Smooth muscle cell (in vitro differentiated cells): ENCODE measurements around the gene ADAMTS2. TPM values are rescaled to one million over a fixed set of nuclear protein-coding genes. Genes with fewer than 3 reads are reported as not detected.

ENCODE experiments used
- DNase-seq: peaks from one replicate; lab custom pipeline; 2025; ENCODE audit not compliant: unreplicated experiment; lab: John Stamatoyannopoulos, UW
- H2AFZ ChIP-seq: fragments of 200-600 bp; sonication (generic); 2 replicates; pipeline ENCODE4 v1.6.0; 2016; ENCODE audit warnings: antibody characterized with exemption, low read depth, mild to moderate bottlenecking
- H3F3A ChIP-seq: fragments of 200-600 bp; sonication (generic); 2 replicates; pipeline ENCODE4 v1.6.0; 2017; ENCODE audit warnings: antibody characterized with exemption, low read depth
- H3K27ac ChIP-seq: fragments of 200-600 bp; sonication (generic); 2 replicates; pipeline ENCODE4 v1.5.1; 2016; ENCODE audit warnings: low read depth, mild to moderate bottlenecking
- H3K27me3 ChIP-seq: fragments of 200-600 bp; sonication (generic); 2 replicates; pipeline ENCODE4 v1.6.1; 2016; ENCODE audit warnings: low read depth, mild to moderate bottlenecking
- H3K36me3 ChIP-seq: fragments of 200-600 bp; sonication (generic); 2 replicates; pipeline ENCODE4 v1.5.1; 2016; ENCODE audit warnings: low read depth
- H3K4me1 ChIP-seq: fragments of 200-600 bp; sonication (generic); 2 replicates; pipeline ENCODE4 v1.5.1; 2016; ENCODE audit warnings: low read depth
- H3K4me2 ChIP-seq: fragments of 200-600 bp; sonication (generic); 2 replicates; pipeline ENCODE4 v1.6.0; 2016; ENCODE audit warnings: mild to moderate bottlenecking
- H3K4me3 ChIP-seq: fragments of 200-600 bp; sonication (generic); 2 replicates; pipeline ENCODE4 v1.5.1; 2016; ENCODE audit warnings: mild to moderate bottlenecking
- H3K79me2 ChIP-seq: fragments of 200-600 bp; sonication (generic); 2 replicates; pipeline ENCODE4 v1.6.0; 2016; ENCODE audit warnings: low read depth, mild to moderate bottlenecking
- H3K9ac ChIP-seq: fragments of 200-600 bp; sonication (generic); 2 replicates; pipeline ENCODE4 v1.6.0; 2016; ENCODE audit warnings: low read depth
- H3K9me3 ChIP-seq: fragments of 200-600 bp; sonication (generic); replicated peaks from 2 replicates; pipeline ENCODE4 v1.5.1; 2016; ENCODE audit warnings: low read depth
- H4K20me1 ChIP-seq: fragments of 200-600 bp; sonication (generic); 2 replicates; pipeline ENCODE4 v1.6.0; 2016; ENCODE audit warnings: low read depth
- WGBS: methylation state at CpG from one replicate; pipeline ENCODE4 v1.1.7; 2016; ENCODE audit warnings: low lambda C conversion rate; 5-methylcytosine and 5-hydroxymethylcytosine counted together
- polyA plus RNA-seq: library from polyadenylated mRNA; unstranded; fragments of >200 nt; fragmentation: Nextera tagmentation; extraction: Ambion mirVana; gene quantifications from 2 replicates; pipeline ENCODE4 v1.2.1, GENCODE V29; 2016
- total RNA-seq: library from RNA; depleted of rRNA; stranded (reverse); fragments of >200 nt; gene quantifications from 2 replicates; pipeline ENCODE4 v1.2.3, GENCODE V29; 2014
- TF ChIP-seq, protein P1 (sequence below): fragments of 200-600 bp; sonication (generic); IDR thresholded peaks from 2 replicates; pipeline ENCODE4 v1.5.1; 2017; ENCODE audit warnings: borderline replicate concordance, mild to moderate bottlenecking, antibody characterized with exemption; ENCODE audit not compliant: insufficient read depth, poor library complexity, severe bottlenecking

Gene ADAMTS2
- total and polyA plus RNA-seq, 2 experiments from 2014 or later: 22.8 to 37.5 TPM

DNA sequence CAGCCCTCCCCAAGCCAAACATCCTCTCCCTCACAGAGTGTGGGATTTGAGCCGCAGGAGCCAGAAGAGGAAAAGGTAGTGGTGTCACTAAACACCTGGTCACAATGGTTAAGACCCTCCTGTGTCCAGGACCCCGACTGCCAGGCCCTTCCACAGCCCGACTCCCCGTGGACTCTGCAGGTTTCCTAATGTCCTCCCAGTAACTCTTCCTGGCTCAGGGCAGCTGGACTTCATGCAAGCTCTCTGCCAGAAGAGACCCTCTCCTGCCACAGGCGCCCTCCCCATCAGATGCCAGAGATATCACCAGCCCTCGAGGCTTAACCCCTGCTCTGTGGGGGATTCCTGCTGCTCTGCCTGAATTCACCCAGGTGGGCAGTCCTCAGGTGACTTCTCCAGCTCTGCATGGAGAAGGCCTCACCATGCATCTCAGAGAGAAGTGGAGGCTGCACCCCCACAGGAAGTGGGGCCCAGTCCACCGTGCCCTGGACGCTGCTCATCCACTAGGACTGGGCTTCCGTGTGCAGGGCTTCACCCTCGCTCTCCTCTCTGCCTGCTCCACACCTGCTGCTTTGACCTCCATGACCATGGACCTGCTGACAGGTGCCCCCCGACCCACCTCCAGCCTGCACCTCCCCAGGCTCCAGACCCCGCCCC lies 111.2 kb downstream of the ADAMTS2 start:
- TF ChIP-seq, protein P1, sequence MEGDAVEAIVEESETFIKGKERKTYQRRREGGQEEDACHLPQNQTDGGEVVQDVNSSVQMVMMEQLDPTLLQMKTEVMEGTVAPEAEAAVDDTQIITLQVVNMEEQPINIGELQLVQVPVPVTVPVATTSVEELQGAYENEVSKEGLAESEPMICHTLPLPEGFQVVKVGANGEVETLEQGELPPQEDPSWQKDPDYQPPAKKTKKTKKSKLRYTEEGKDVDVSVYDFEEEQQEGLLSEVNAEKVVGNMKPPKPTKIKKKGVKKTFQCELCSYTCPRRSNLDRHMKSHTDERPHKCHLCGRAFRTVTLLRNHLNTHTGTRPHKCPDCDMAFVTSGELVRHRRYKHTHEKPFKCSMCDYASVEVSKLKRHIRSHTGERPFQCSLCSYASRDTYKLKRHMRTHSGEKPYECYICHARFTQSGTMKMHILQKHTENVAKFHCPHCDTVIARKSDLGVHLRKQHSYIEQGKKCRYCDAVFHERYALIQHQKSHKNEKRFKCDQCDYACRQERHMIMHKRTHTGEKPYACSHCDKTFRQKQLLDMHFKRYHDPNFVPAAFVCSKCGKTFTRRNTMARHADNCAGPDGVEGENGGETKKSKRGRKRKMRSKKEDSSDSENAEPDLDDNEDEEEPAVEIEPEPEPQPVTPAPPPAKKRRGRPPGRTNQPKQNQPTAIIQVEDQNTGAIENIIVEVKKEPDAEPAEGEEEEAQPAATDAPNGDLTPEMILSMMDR: no peak
- Histone ChIP-seq H3K27me3 (no peaks in the 10 kb centered on the region), H3K36me3 (no peaks in the 10 kb centered on the region), H3K4me2 (no peak overlapping the region), H3K4me3 (no peak overlapping the region), H3K4me1 (no peaks in the 10 kb centered on the region), H3K27ac (no peak overlapping the region), H3K9ac (no peak overlapping the region), H2AFZ (no peak overlapping the region), H3K9me3 (no peaks in the 10 kb centered on the region), H3K79me2 (no peaks in the 10 kb centered on the region), H3F3A (no peaks in the 10 kb centered on the region), H4K20me1 (no peaks in the 10 kb centered on the region)
- DNase-seq: no peak
- WGBS: 85% methylated on average over 11 of the region's 12 CpGs

DNA sequence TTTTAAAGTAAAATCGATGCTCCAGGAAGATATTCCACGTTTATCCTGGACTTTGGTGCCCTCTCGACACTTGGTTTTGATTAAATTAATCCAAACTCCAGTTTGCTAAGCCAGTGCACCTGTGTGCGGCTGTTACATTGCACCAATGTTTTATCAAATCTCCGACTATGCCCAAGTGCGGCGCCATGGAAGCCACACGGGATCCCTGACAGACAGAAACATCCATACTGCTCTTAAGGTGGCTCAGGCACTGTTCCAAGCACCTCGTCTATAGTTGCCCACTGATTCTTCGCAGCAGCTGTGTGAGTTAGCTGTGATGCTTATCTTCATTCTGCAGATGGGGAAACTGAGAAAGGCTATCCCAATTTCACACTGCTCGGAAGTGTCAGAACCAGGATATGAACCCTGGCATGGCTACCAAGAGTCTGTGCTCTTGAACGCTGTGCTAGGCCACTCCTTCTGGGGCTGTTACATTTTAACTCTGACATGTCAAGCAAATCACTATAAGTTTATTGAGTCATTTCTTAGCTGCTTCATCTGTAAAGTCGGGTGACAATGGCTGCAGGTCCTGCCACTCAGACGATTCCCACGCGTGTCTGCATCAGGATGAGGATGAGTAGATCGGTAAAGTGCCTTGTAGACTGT lies 113.0 kb downstream of the ADAMTS2 start:
- H3K27ac ChIP-seq: no peak overlapping the region
- no peak for DNase-seq
- no peak overlapping the region for H3K4me3 ChIP-seq
- 91% methylated on average over 17 of the region's 17 CpGs for WGBS
- no peaks in the 10 kb centered on the region for H3K79me2 ChIP-seq
- H3K4me2 ChIP-seq: no peak overlapping the region
- H3K36me3 ChIP-seq: no peaks in the 10 kb centered on the region
- no peaks in the 10 kb centered on the region for H3K9me3 ChIP-seq
- TF ChIP-seq, protein P1: no peak
- peaks cover 6% of the 10 kb centered on the region for H4K20me1 ChIP-seq
- no peak overlapping the region for H2AFZ ChIP-seq
- no peaks in the 10 kb centered on the region for H3F3A ChIP-seq
- H3K27me3 ChIP-seq: no peaks in the 10 kb centered on the region
- peaks cover 10% of the 10 kb centered on the region for H3K4me1 ChIP-seq
- H3K9ac ChIP-seq: no peak overlapping the region

DNA sequence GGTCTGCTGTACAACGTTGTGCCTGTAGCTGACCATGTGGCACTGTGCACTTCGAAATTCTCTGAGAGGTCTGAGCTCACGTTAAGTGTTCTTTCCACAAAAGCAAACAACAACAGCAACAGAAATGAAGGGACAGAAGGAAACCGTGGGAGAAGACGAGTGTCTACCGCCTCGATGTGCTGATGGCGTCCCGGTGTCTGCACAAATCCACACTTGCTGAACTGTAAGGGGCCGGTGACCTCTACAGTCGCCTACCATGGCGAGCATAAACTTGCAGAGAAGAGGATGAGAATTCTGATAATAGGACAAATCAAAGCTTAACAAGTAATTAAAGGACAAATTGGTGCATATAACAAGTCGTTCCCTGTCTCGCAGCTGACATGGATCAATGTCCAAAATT lies 114.0 kb downstream of the ADAMTS2 start:
- H3F3A ChIP-seq: no peaks in the 10 kb centered on the region
- H3K9me3 ChIP-seq: no peaks in the 10 kb centered on the region
- H3K9ac ChIP-seq: no peak overlapping the region
- no peak overlapping the region for H3K27ac ChIP-seq
- TF ChIP-seq, protein P1: no peak
- DNase-seq: no peak
- H3K27me3 ChIP-seq: no peaks in the 10 kb centered on the region
- H3K4me3 ChIP-seq: no peak overlapping the region
- no peak overlapping the region for H2AFZ ChIP-seq
- no peaks in the 10 kb centered on the region for H3K36me3 ChIP-seq
- no peak overlapping the region for H3K4me2 ChIP-seq
- peaks cover 6% of the 10 kb centered on the region for H4K20me1 ChIP-seq
- 94% methylated on average over 14 of the region's 14 CpGs for WGBS
- peaks cover 11% of the 10 kb centered on the region for H3K4me1 ChIP-seq
- no peaks in the 10 kb centered on the region for H3K79me2 ChIP-seq
